ENCODE results near the gene C9orf85.

GRCh38 chr9:72013292-72013760 lies 101.9 kb downstream of the C9orf85 start:
- TF ChIP-seq CTCF (IDR thresholded peaks at IDR 0.05; ENCODE audit: poor library complexity, severe bottlenecking) (no peak), POLR2AphosphoS5 (IDR thresholded peaks at IDR 0.05) (no peak), MXI1 (conservative IDR thresholded peaks at IDR 0.05; ENCODE audit: poor library complexity, severe bottlenecking) (no peak)

All from neural cell (in vitro differentiated cells).